ENCODE results near the gene HTR1B.

GRCh38 chr6:77512554-77512953 lies 49.3 kb upstream of the HTR1B start:
- TF ChIP-seq CTCF (IDR thresholded peaks at IDR 0.05) (no peak), POLR2A (IDR thresholded peaks at IDR 0.05) (no peak)

Measured in testis (tissue), 2 donors.